Upper lobe of right lung (tissue), 1 donor: ENCODE results near the gene ITGAD. TPM values are rescaled to one million over a fixed set of nuclear protein-coding genes. Genes with fewer than 3 reads are reported as not detected.

Experiments used
- ATAC-seq: fragments of 200-7000 bp; cut with Tn5 transposase; one replicate; pipeline ENCODE4 v1.9.1; 2020; ENCODE audit warnings: mild to moderate bottlenecking, moderate library complexity
- DNase-seq: peaks from one replicate; pipeline ENCODE4 v3.0.0-alpha.2; 2020
- H3K27ac ChIP-seq: fragments of 200-600 bp; one replicate; pipeline ENCODE4 v1.8.0; 2022
- H3K27me3 ChIP-seq: fragments of 200-600 bp; one replicate; pipeline ENCODE4 v1.8.0; 2022; ENCODE audit warnings: mild to moderate bottlenecking
- H3K36me3 ChIP-seq: fragments of 200-600 bp; one replicate; pipeline ENCODE4 v1.8.0; 2022
- H3K4me1 ChIP-seq: fragments of 200-600 bp; one replicate; pipeline ENCODE4 v1.8.0; 2022
- H3K4me3 ChIP-seq: fragments of 200-600 bp; one replicate; pipeline ENCODE4 v1.8.0; 2022; ENCODE audit warnings: mild to moderate bottlenecking
- H3K9me3 ChIP-seq: fragments of 200-600 bp; one replicate; pipeline ENCODE4 v1.8.0; 2022
- CTCF ChIP-seq: fragments of 200-600 bp; IDR thresholded peaks from one replicate; pipeline ENCODE4 v1.8.0; 2022; ENCODE audit warnings: antibody characterized with exemption
- intact Hi-C: fragments of 100-400 bp; cut with DNase I; formaldehyde crosslinking; loops from one replicate; pipeline ENCODE4 v1.11.0; 2022
- total RNA-seq: library from RNA; stranded (reverse); fragmentation: NEBNext Ultra II Directional; extraction: Animal tissue kit (Norgen Biotek cat#: 25700); gene quantifications from one replicate; pipeline ENCODE4 v1.2.1, GENCODE V29; 2021
- donor health status: DM: no; HTN: yes; CAD: no; lungs with severe emphysema.

ITGAD gene
- total RNA-seq, 1 donor from 2014 or later, result 0.20 TPM

GRCh38 chr16:31377210-31377903 lies 15.8 kb upstream of the ITGAD start:
- Histone ChIP-seq H3K27me3 (no peaks in the 10 kb centered on the region), H3K4me3 (no peak overlapping the region), H3K36me3 (no peaks in the 10 kb centered on the region), H3K4me1 (no peaks in the 10 kb centered on the region), H3K27ac (no peak overlapping the region), H3K9me3 (no peaks in the 10 kb centered on the region)
- intact Hi-C loops, result no loop called here
- ATAC-seq, result peak; percentile 25
- TF ChIP-seq CTCF, result no peak
- no peak for DNase-seq

GRCh38 chr16:31380201-31380600 lies 12.9 kb upstream of the ITGAD start:
- intact Hi-C loops, result no loop called here

GRCh38 chr16:31382485-31383161 lies 10.5 kb upstream of the ITGAD start:
- Histone ChIP-seq H3K27ac (no peak overlapping the region), H3K4me1 (no peaks in the 10 kb centered on the region), H3K36me3 (no peaks in the 10 kb centered on the region), H3K27me3 (peaks cover 4% of the 10 kb centered on the region), H3K9me3 (no peaks in the 10 kb centered on the region), H3K4me3 (no peak overlapping the region)
- peak; percentile 85 for DNase-seq
- peak; percentile 69 for TF ChIP-seq CTCF
- intact Hi-C loops, result no loop called here
- peak; percentile 92 for ATAC-seq

More at GRCh38 chr16:31380201-31380600, 12.9 kb upstream of the ITGAD start:
- no peak for ATAC-seq
- H3K9me3 ChIP-seq, result no peaks in the 10 kb centered on the region
- no peaks in the 10 kb centered on the region for H3K36me3 ChIP-seq
- H3K27me3 ChIP-seq, result no peaks in the 10 kb centered on the region
- no peak for DNase-seq
- no peaks in the 10 kb centered on the region for H3K4me1 ChIP-seq
- no peak for TF ChIP-seq CTCF
- H3K4me3 ChIP-seq, result no peak overlapping the region
- no peak overlapping the region for H3K27ac ChIP-seq

GRCh38 chr16:31385680-31386079 lies 7.5 kb upstream of the ITGAD start:
- Histone ChIP-seq H3K4me3 (no peak overlapping the region), H3K27ac (no peak overlapping the region), H3K9me3 (no peaks in the 10 kb centered on the region), H3K36me3 (no peaks in the 10 kb centered on the region), H3K27me3 (peaks cover 9% of the 10 kb centered on the region), H3K4me1 (no peaks in the 10 kb centered on the region)
- intact Hi-C loops, result no loop called here
- no peak for DNase-seq
- ATAC-seq, result no peak
- TF ChIP-seq CTCF, result no peak

GRCh38 chr16:31386157-31386984 lies 6.8 kb upstream of the ITGAD start:
- H3K27ac ChIP-seq, result no peak overlapping the region
- no peaks in the 10 kb centered on the region for H3K9me3 ChIP-seq
- no peak for TF ChIP-seq CTCF
- no peaks in the 10 kb centered on the region for H3K36me3 ChIP-seq
- no peaks in the 10 kb centered on the region for H3K4me1 ChIP-seq
- ATAC-seq (peak; percentile 45), DNase-seq (no peak)
- H3K27me3 ChIP-seq, result peaks cover 9% of the 10 kb centered on the region
- intact Hi-C loops, result no loop called here
- H3K4me3 ChIP-seq, result no peak overlapping the region
